Measurements from ENCODE around the gene IRF5. TPM values are rescaled to one million over a fixed set of nuclear protein-coding genes. Genes with fewer than 3 reads are reported as not detected.

The IRF5 gene
- total RNA-seq, 1 experiment from 2014 or later = 0.74 TPM

DNA sequence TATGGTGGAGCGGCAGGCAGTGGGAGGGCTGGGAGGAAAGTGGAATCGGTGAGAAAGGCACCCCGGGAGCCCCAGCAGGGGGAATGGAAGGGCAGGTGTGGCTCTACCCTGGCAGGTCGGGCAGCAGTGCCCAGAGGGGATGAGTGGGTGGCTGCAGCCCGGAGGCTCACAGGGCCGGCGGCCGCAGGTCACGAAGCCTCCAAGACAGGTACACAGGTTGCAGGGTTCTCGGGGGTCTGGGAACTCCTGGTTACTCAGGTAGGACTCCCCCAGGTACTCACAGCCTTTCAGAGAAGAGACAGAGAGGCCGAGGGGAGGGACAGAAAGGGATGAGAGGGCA lies 49.0 kb upstream of the IRF5 start:
- no peaks in the 10 kb centered on the region for H3K4me1 ChIP-seq (ENCODE audit: insufficient read depth, low read length)
- Mint-ChIP-seq H3K27me3 (ENCODE audit: low read depth) (peaks cover 11% of the 10 kb centered on the region), H3K36me3 (ENCODE audit: insufficient read depth in 1 of 3, low read depth in 3 of 3) (no peaks in the 10 kb centered on the region; a peak in 1 of 7 replicates), H3K27ac (peak overlapping the region in 1 of 3 experiments; percentile 44; a peak in 3 of 7 replicates), H3K4me1 (peaks cover 4 to 5% of the 10 kb centered on the region in 2 experiments; a peak in 3 of 4 replicates), H3K9me3 (no peaks in the 10 kb centered on the region), H3K4me3 (no peak overlapping the region)
- no peaks in the 10 kb centered on the region for H3K27me3 ChIP-seq (ENCODE audit: insufficient read depth, low read length)
- H4K20me1 ChIP-seq (ENCODE audit: control insufficient read depth, insufficient read depth, insufficient read length) = no peaks in the 10 kb centered on the region
- no peak overlapping the region for H3K18ac ChIP-seq (ENCODE audit: insufficient read length, low read depth, low read length)
- H3K27ac ChIP-seq (ENCODE audit: insufficient read length, low read depth, low read length) = no peak overlapping the region
- no peak overlapping the region for H3K23ac ChIP-seq (ENCODE audit: insufficient read length, low read depth, low read length)
- H4K8ac ChIP-seq (replicated peaks; ENCODE audit: insufficient read length, low read depth, low read length) = no peak overlapping the region
- H4K5ac ChIP-seq (ENCODE audit: insufficient read length, low read depth, low read length) = no peak overlapping the region
- no peak overlapping the region for H3K56ac ChIP-seq (ENCODE audit: insufficient read length, low read depth, low read length)
- no peak overlapping the region for H2BK5ac ChIP-seq (ENCODE audit: insufficient read length, low read length)
- H2AFZ ChIP-seq (ENCODE audit: low read length) = no peak overlapping the region
- no peak overlapping the region for H3K4ac ChIP-seq (ENCODE audit: low read depth, low read length)
- no peak overlapping the region for H3K14ac ChIP-seq (ENCODE audit: insufficient read depth, low read length)
- no peaks in the 10 kb centered on the region for H3K79me2 ChIP-seq (ENCODE audit: insufficient read depth, low read length)
- H2BK12ac ChIP-seq (ENCODE audit: insufficient read length, low read depth, low read length) = no peak overlapping the region
- H3K79me1 ChIP-seq (ENCODE audit: insufficient read depth, low read depth, low read length, poor library complexity, severe bottlenecking) = no peaks in the 10 kb centered on the region
- no peak overlapping the region for H2BK15ac ChIP-seq (ENCODE audit: low read depth, low read length)
- no peak overlapping the region for H4K91ac ChIP-seq (ENCODE audit: insufficient read length, low read depth, low read length)
- H3T11ph ChIP-seq (ENCODE audit: low read length) = no peak overlapping the region
- H3K23me2 ChIP-seq (ENCODE audit: insufficient read length, low read depth, low read length, poor library complexity, severe bottlenecking) = peaks cover 9% of the 10 kb centered on the region
- H2BK20ac ChIP-seq (ENCODE audit: low read depth, low read length, poor library complexity, severe bottlenecking) = no peak overlapping the region
- no CpG with 5 or more reads among the region's 11 CpGs for WGBS (ENCODE audit: extremely low coverage, insufficient read length, low lambda C conversion rate)
- H3K4me2 ChIP-seq (ENCODE audit: insufficient read depth, insufficient read length, low read length) = no peak overlapping the region
- H3K9me3 ChIP-seq (ENCODE audit: control insufficient read depth, low read depth, low read length) = no peaks in the 10 kb centered on the region
- no peak overlapping the region for H3K9ac ChIP-seq (ENCODE audit: extremely low read depth, insufficient read length, low read length)
- no peak for DNase-seq
- no peak overlapping the region for H2AK5ac ChIP-seq (ENCODE audit: insufficient read length, low read length)
- H2BK120ac ChIP-seq (ENCODE audit: low read depth, low read length, poor library complexity, severe bottlenecking) = no peak overlapping the region
- TF ChIP-seq, protein P1, sequence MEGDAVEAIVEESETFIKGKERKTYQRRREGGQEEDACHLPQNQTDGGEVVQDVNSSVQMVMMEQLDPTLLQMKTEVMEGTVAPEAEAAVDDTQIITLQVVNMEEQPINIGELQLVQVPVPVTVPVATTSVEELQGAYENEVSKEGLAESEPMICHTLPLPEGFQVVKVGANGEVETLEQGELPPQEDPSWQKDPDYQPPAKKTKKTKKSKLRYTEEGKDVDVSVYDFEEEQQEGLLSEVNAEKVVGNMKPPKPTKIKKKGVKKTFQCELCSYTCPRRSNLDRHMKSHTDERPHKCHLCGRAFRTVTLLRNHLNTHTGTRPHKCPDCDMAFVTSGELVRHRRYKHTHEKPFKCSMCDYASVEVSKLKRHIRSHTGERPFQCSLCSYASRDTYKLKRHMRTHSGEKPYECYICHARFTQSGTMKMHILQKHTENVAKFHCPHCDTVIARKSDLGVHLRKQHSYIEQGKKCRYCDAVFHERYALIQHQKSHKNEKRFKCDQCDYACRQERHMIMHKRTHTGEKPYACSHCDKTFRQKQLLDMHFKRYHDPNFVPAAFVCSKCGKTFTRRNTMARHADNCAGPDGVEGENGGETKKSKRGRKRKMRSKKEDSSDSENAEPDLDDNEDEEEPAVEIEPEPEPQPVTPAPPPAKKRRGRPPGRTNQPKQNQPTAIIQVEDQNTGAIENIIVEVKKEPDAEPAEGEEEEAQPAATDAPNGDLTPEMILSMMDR (conservative IDR thresholded peaks at IDR 0.05) = no peak

Data from H9 (cell line).